Peyer's patch (tissue), 4 donors: ENCODE data around the gene PLPP3. TPM values are rescaled to one million over a fixed set of nuclear protein-coding genes. Genes with fewer than 3 reads are reported as not detected.

Experiments
- DNase-seq, 3 donors: peaks; one replicate each; pipeline ENCODE4 v3.0.0-alpha.2; 2017 to 2019
- H3K27ac ChIP-seq, 4 donors: fragments of 200-600 bp; sonication (generic); one replicate each; pipeline ENCODE4 v1.5.1; 2016 to 2019
- H3K27me3 ChIP-seq, 2 donors: fragments of 200-600 bp; sonication (generic); one replicate each; pipeline ENCODE4 v1.5.1; 2019
- H3K36me3 ChIP-seq, 3 donors: fragments of 200-600 bp; sonication (generic); one replicate each; pipeline ENCODE4 v1.5.1; 2016 to 2019
- H3K4me1 ChIP-seq, 4 donors: fragments of 200-600 bp; sonication (generic); one replicate each; pipeline ENCODE4 v1.5.1; 2016 to 2019
- H3K4me3 ChIP-seq, 4 donors: fragments of 200-600 bp; sonication (generic); 1 replicate in 3 of 4; 2 replicates in 1 of 4; pipeline ENCODE4 v1.5.1; 2016 to 2019; ENCODE audit warnings: mild to moderate bottlenecking in 1 of 4
- H3K9me3 ChIP-seq, 4 donors: fragments of 200-600 bp; sonication (generic); one replicate each; pipeline ENCODE4 v1.5.1; 2016 to 2019; ENCODE audit warnings: mild to moderate bottlenecking in 1 of 4
- CTCF ChIP-seq, 6 experiments: fragments of 450-650 bp in 4 of 6; fragments of 200-600 bp in 2 of 6; sonication (generic) in 1 of 6; IDR thresholded peaks; one replicate each; pipeline ENCODE4 v1.5.1; 2017 to 2019; ENCODE audit warnings: antibody characterized with exemption in 6 of 6, mild to moderate bottlenecking in 3 of 6, moderate library complexity in 1 of 6
- POLR2A ChIP-seq, 2 donors: fragments of 450-650 bp; IDR thresholded peaks; one replicate each; pipeline ENCODE4 v1.5.1; 2017; ENCODE audit warnings: antibody characterized with exemption in 2 of 2, mild to moderate bottlenecking in 2 of 2, moderate library complexity in 2 of 2
- total RNA-seq, 4 donors: library from RNA; depleted of rRNA; stranded (reverse); fragments of >200 nt; gene quantifications; one replicate each; pipeline ENCODE4 v1.1.0, GENCODE V29; 2016

PLPP3 gene
- total RNA-seq, 4 donors from 2014 or later: 27.0 to 63.7 (median 37.6) TPM

- Histone ChIP-seq H3K27ac (peak overlapping the region in 2 of 4 donors; percentile 13 to 71), H3K9me3 (no peaks in the 10 kb centered on the region), H3K4me3 (no peak overlapping the region), H3K27me3 (no peaks in the 10 kb centered on the region), H3K4me1 (peaks cover 10 to 44% (median 21%) of the 10 kb centered on the region in 4 donors), H3K36me3 (peaks cover 0 to 16% (median 0%) of the 10 kb centered on the region in 3 donors)
- DNase-seq: no peak
- TF ChIP-seq CTCF (IDR thresholded peaks at IDR 0.05) (no peak), POLR2A (IDR thresholded peaks at IDR 0.05) (no peak)
Observed at GRCh38 chr1:56527548-56528302, 51.6 kb downstream of the PLPP3 start.

- Histone ChIP-seq H3K9me3 (no peaks in the 10 kb centered on the region), H3K4me1 (peaks cover 10 to 40% (median 17%) of the 10 kb centered on the region in 4 donors), H3K27ac (peak overlapping the region in 3 of 4 donors; percentile 20 to 71 (median 55)), H3K36me3 (peaks cover 0 to 25% (median 0%) of the 10 kb centered on the region in 3 donors), H3K27me3 (no peaks in the 10 kb centered on the region), H3K4me3 (no peak overlapping the region)
- TF ChIP-seq CTCF (IDR thresholded peaks at IDR 0.05): no peak
- peak in 2 of 3 donors; percentile 62 to 68 for DNase-seq
Observed at GRCh38 chr1:56526571-56527174, 52.7 kb downstream of the PLPP3 start.

DNA sequence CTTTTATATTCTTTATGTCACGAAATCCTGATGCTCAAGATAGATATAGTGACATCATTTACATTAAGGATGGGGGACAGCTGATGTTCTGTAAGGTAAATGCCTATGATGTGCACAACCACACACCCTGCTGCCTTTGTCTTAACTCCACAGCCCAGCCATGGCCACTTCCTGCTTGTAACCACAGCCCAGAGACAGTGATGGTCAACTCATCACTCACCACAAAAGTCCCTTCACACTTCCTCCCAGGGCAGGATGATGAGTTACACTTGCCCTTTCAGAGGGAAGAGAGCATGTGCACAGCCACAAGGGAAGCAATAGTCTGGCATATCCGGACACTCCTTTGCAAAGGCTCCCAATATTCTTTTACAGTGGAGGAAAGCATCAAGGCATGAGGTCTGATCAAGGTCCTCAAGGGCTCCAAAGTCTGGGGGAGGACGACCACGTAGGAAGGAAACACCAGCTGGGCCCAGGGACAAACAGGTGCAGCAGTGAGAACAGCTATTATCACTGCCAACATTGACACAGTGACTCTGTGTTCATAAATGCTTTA, 53.8 kb downstream of the PLPP3 start:
- TF ChIP-seq CTCF (IDR thresholded peaks at IDR 0.05): no peak
- no peak for TF ChIP-seq POLR2A (IDR thresholded peaks at IDR 0.05)
- no peak overlapping the region for H3K4me3 ChIP-seq
- H3K27ac ChIP-seq: peak overlapping the region in 2 of 4 donors; percentile 20 to 71
- H3K27me3 ChIP-seq: no peaks in the 10 kb centered on the region
- H3K4me1 ChIP-seq: peaks cover 10 to 40% (median 17%) of the 10 kb centered on the region in 4 donors
- DNase-seq: peak in 2 of 3 donors; percentile 81
- H3K36me3 ChIP-seq: peaks cover 0 to 27% (median 0%) of the 10 kb centered on the region in 3 donors
- no peaks in the 10 kb centered on the region for H3K9me3 ChIP-seq

DNA sequence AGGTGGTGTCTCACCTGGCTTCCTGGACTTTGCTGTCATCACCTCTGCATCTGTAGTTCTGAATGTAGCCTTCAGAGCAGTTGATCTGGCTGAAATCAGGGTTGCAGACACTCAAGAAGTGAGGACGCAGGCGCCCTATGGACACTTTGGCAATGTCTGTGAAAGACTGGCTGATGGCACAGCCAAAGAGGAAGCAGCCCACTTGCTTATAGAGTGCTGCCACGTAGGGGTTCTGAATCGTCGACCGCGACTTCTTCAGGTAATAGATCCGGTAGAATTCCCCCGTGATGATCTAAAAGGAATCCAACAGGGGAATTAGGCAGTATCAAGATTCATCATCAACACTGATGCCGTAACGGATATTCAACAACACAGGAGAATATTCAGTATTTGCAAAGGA, 55.1 kb downstream of the PLPP3 start:
- Histone ChIP-seq H3K9me3 (no peaks in the 10 kb centered on the region), H3K27me3 (no peaks in the 10 kb centered on the region), H3K27ac (no peak overlapping the region), H3K4me3 (no peak overlapping the region), H3K36me3 (peaks cover 0 to 37% (median 0%) of the 10 kb centered on the region in 3 donors), H3K4me1 (peaks cover 10 to 35% (median 17%) of the 10 kb centered on the region in 4 donors)
- no peak for DNase-seq
- TF ChIP-seq POLR2A (IDR thresholded peaks at IDR 0.05): no peak
- no peak for TF ChIP-seq CTCF (IDR thresholded peaks at IDR 0.05)

GRCh38 chr1:56522680-56523079, 56.7 kb downstream of the PLPP3 start:
- H3K36me3 ChIP-seq: peaks cover 0 to 41% (median 0%) of the 10 kb centered on the region in 3 donors
- no peak overlapping the region for H3K27ac ChIP-seq
- no peak overlapping the region for H3K4me3 ChIP-seq
- TF ChIP-seq CTCF (IDR thresholded peaks at IDR 0.05) (no peak), POLR2A (IDR thresholded peaks at IDR 0.05) (no peak)
- DNase-seq: no peak
- no peaks in the 10 kb centered on the region for H3K27me3 ChIP-seq
- H3K9me3 ChIP-seq: no peaks in the 10 kb centered on the region
- H3K4me1 ChIP-seq: peaks cover 4 to 21% (median 12%) of the 10 kb centered on the region in 4 donors
